Upper lobe of right lung (tissue), 1 donor: ENCODE results near the gene KLF11. TPM values are rescaled to one million over a fixed set of nuclear protein-coding genes. Genes with fewer than 3 reads are reported as not detected.

Source experiments
- ATAC-seq: fragments of 200-7000 bp; cut with Tn5 transposase; one replicate; pipeline ENCODE4 v1.9.1; 2020; ENCODE audit warnings: mild to moderate bottlenecking, moderate library complexity
- DNase-seq: peaks from one replicate; pipeline ENCODE4 v3.0.0-alpha.2; 2020
- H3K27ac ChIP-seq: fragments of 200-600 bp; one replicate; pipeline ENCODE4 v1.8.0; 2022
- H3K27me3 ChIP-seq: fragments of 200-600 bp; one replicate; pipeline ENCODE4 v1.8.0; 2022; ENCODE audit warnings: mild to moderate bottlenecking
- H3K36me3 ChIP-seq: fragments of 200-600 bp; one replicate; pipeline ENCODE4 v1.8.0; 2022
- H3K4me1 ChIP-seq: fragments of 200-600 bp; one replicate; pipeline ENCODE4 v1.8.0; 2022
- H3K4me3 ChIP-seq: fragments of 200-600 bp; one replicate; pipeline ENCODE4 v1.8.0; 2022; ENCODE audit warnings: mild to moderate bottlenecking
- H3K9me3 ChIP-seq: fragments of 200-600 bp; one replicate; pipeline ENCODE4 v1.8.0; 2022
- intact Hi-C: fragments of 100-400 bp; cut with DNase I; formaldehyde crosslinking; loops from one replicate; pipeline ENCODE4 v1.11.0; 2022
- total RNA-seq: library from RNA; stranded (reverse); fragmentation: NEBNext Ultra II Directional; extraction: Animal tissue kit (Norgen Biotek cat#: 25700); gene quantifications from one replicate; pipeline ENCODE4 v1.2.1, GENCODE V29; 2021
- TF ChIP-seq, protein P1 (sequence below): fragments of 200-600 bp; IDR thresholded peaks from one replicate; pipeline ENCODE4 v1.8.0; 2022; ENCODE audit warnings: antibody characterized with exemption
- donor health status: DM: no; HTN: yes; CAD: no; lungs with severe emphysema.

Gene KLF11
- total RNA-seq, 1 donor from 2014 or later: 45.6 TPM

DNA sequence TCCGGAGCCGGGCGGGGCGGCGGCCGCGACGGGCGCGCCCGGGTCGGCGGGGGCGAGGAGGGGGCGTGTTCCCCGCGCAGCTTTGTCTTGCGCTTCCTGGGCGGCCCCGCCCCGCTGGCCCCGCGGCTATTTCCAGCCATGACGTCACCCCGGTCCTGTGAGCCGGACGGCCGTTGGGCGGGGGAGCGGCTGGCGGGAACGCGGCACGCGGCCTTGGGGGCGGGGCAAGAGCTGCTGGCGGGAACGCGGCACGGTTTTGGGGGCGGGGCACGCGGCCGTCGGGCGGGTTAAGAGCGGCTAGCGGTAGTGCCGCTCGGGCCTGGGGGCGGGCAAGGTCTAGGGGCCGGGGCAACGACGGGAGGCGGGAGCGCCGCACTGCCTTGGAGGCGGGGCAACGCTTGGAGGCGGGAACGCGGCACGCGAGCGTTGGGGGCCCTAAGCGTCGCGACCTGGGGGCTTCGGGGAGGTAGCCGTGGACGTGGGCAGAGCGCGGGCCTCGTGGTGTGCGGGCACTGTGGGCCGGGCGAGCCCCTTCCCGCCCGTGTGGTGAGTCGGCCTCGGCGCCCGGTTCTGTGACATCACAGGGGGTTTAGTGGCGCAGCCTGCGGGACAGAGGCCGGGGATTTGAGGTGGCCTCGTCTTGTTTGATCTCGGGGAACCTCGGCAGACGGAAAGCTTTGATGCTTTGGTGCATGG, 704 bp downstream of the KLF11 start:
- intact Hi-C loops: loop anchor here (10.0 kb wide), 1 partner anchor 59 kb away; no protein-coding TSS in a partner anchor
- H3K9me3 ChIP-seq: no peaks in the 10 kb centered on the region
- peak overlapping the region; percentile 91 for H3K27ac ChIP-seq
- TF ChIP-seq, protein P1, sequence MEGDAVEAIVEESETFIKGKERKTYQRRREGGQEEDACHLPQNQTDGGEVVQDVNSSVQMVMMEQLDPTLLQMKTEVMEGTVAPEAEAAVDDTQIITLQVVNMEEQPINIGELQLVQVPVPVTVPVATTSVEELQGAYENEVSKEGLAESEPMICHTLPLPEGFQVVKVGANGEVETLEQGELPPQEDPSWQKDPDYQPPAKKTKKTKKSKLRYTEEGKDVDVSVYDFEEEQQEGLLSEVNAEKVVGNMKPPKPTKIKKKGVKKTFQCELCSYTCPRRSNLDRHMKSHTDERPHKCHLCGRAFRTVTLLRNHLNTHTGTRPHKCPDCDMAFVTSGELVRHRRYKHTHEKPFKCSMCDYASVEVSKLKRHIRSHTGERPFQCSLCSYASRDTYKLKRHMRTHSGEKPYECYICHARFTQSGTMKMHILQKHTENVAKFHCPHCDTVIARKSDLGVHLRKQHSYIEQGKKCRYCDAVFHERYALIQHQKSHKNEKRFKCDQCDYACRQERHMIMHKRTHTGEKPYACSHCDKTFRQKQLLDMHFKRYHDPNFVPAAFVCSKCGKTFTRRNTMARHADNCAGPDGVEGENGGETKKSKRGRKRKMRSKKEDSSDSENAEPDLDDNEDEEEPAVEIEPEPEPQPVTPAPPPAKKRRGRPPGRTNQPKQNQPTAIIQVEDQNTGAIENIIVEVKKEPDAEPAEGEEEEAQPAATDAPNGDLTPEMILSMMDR: no peak
- H3K4me1 ChIP-seq: peaks cover 50% of the 10 kb centered on the region
- DNase-seq: peak; percentile 99
- H3K4me3 ChIP-seq: peak overlapping the region; percentile 66
- ATAC-seq: peak; percentile 84
- no peaks in the 10 kb centered on the region for H3K27me3 ChIP-seq
- H3K36me3 ChIP-seq: peaks cover 28% of the 10 kb centered on the region

DNA sequence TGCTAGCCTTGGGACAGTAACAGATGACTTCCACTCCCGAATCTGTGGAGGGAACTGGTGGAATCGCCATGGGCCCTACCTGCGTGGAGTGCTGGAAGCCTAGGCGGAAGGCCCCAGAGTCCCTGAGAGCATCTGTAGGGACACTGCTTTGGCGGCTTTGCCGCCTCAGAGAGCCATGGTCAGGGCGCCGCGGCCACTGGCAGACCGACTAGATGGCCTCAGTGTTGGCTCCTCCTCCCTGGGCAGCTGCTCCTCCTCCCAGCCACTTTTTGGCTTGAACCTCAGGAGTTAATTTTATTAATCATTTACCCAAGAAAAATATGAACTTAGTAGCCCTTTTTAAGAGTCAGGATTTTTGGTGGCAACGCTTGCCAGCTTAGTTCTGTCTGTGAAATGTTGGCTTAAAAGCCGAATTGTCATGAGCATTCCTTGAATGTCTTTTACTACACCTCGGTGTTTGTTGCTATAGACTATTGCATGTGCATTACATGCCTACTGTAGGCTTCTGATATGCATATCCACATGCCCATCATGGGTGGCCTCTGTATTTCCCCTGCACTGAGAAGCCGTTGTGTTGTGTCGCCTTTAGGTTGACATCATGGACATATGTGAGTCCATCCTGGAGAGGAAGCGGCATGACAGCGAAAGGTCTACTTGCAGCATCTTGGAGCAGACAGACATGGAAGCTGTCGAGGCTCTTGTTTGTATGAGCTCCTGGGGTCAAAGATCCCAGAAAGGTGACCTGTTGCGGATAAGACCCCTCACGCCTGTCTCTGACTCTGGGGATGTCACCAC, 2.4 kb downstream of the KLF11 start:
- H3K9me3 ChIP-seq: no peaks in the 10 kb centered on the region
- H3K4me1 ChIP-seq: peaks cover 38% of the 10 kb centered on the region
- H3K4me3 ChIP-seq: peak overlapping the region; percentile 66
- DNase-seq (peak; percentile 67), ATAC-seq (no peak)
- intact Hi-C loops: loop anchor here (5.0 to 10.0 kb wide), 2 partner anchors 61 to 233 kb away; no protein-coding TSS in a partner anchor
- peaks cover 45% of the 10 kb centered on the region for H3K36me3 ChIP-seq
- H3K27me3 ChIP-seq: no peaks in the 10 kb centered on the region
- no peak overlapping the region for H3K27ac ChIP-seq
- TF ChIP-seq, protein P1: no peak

DNA sequence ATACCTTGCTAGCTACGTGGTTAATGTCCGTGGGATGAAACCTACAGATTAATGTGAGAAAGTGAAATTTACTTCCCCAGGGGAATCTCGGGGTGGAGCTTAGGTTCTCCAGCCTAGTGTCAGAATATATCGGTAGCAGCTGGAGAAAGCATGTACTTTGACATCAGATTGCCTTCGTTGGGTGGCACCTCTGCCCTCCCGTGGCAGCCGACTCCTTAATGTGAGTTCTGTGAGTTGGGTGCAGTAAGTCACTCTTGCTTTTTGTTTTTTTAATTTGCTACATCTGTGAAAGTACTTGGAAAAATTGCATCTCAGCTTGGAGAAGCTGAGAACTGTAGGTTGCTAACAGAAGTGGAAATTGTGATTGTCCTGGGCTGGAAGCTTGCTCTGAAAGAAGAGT, 3.6 kb downstream of the KLF11 start:
- H3K4me1 ChIP-seq: peaks cover 29% of the 10 kb centered on the region
- ATAC-seq (no peak), DNase-seq (no peak)
- intact Hi-C loops: loop anchor here (5.0 to 10.0 kb wide), 2 partner anchors 62 to 235 kb away; no protein-coding TSS in a partner anchor
- H3K4me3 ChIP-seq: no peak overlapping the region
- peaks cover 57% of the 10 kb centered on the region for H3K36me3 ChIP-seq
- H3K9me3 ChIP-seq: no peaks in the 10 kb centered on the region
- H3K27me3 ChIP-seq: no peaks in the 10 kb centered on the region
- H3K27ac ChIP-seq: no peak overlapping the region
- TF ChIP-seq, protein P1: no peak

DNA sequence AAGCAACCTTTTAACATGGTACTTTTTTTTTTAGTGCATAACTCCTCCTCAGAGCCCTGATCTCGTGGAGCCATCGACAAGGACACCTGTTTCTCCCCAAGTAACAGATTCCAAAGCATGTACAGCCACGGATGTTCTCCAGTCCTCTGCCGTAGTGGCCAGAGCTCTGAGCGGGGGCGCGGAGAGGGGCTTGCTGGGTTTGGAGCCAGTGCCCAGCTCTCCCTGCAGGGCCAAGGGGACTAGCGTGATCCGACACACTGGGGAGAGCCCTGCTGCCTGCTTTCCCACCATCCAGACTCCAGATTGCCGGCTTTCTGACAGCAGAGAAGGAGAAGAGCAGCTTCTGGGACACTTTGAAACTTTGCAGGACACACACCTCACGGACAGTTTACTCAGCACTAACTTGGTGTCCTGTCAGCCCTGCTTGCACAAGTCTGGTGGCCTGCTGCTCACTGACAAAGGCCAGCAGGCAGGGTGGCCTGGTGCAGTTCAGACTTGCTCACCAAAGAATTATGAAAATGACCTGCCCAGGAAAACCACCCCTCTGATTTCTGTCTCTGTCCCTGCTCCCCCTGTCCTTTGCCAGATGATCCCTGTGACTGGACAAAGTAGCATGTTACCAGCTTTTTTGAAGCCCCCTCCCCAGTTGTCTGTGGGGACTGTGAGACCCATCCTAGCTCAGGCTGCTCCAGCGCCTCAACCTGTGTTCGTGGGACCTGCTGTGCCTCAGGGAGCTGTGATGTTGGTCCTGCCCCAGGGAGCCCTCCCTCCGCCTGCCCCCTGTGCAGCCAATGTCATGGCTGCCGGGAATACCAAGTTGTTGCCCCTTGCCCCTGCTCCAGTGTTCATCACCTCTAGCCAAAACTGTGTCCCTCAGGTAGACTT, 4.5 kb downstream of the KLF11 start:
- H3K27me3 ChIP-seq: no peaks in the 10 kb centered on the region
- ATAC-seq: no peak
- H3K27ac ChIP-seq: no peak overlapping the region
- no peak for DNase-seq
- intact Hi-C loops: loop anchor here (5.0 to 10.0 kb wide), 2 partner anchors 63 to 236 kb away; no protein-coding TSS in a partner anchor
- H3K4me3 ChIP-seq: no peak overlapping the region
- TF ChIP-seq, protein P1: no peak
- no peaks in the 10 kb centered on the region for H3K9me3 ChIP-seq
- H3K4me1 ChIP-seq: peaks cover 25% of the 10 kb centered on the region
- peaks cover 66% of the 10 kb centered on the region for H3K36me3 ChIP-seq

DNA sequence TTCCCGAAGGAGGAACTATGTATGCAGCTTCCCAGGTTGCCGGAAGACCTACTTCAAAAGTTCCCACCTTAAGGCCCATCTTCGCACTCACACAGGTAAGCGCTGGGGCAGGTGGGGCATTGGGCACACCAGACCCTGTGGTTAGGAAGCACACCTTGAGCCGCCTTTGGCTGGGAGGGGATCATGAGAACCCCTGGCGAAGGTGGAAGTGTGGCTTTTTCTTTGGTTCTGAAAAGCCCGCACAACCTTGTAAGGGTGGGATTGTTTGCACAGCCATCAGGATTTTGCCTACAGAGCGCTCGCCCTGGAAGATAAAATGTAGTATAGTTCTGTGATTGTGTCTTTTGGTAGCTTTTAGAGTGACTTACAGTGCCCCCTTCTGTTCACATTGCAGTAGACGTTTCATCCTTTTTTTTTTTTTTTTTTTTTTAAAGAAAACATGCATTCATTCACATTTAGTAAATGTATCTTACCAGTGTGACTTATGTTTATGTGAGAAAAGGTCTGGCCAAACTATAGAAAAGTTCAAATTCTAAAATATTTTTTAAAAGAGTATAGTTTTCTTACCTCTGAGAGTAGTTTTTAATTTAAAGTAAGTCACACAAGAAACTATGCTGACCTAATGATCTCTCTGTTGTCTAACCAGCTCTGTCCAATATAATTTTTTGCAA, 5.3 kb downstream of the KLF11 start:
- H3K27me3 ChIP-seq: no peaks in the 10 kb centered on the region
- H3K36me3 ChIP-seq: peaks cover 74% of the 10 kb centered on the region
- intact Hi-C loops: loop anchor here (5.0 to 10.0 kb wide), 2 partner anchors 64 to 236 kb away; no protein-coding TSS in a partner anchor
- DNase-seq (no peak), ATAC-seq (no peak)
- peaks cover 25% of the 10 kb centered on the region for H3K4me1 ChIP-seq
- no peak overlapping the region for H3K27ac ChIP-seq
- TF ChIP-seq, protein P1: peak; percentile 70
- H3K9me3 ChIP-seq: no peaks in the 10 kb centered on the region
- H3K4me3 ChIP-seq: no peak overlapping the region
